HL-60 (cell line): ENCODE measurements around the gene MMP8.

ENCODE experiments used
- DNase-seq, 2 experiments: peaks; one replicate each; pipeline ENCODE4 v3.0.0-alpha.2; 2010 to 2020; ENCODE audit warnings: low read depth in 1 of 2, low spot score in 1 of 2
- H3K27ac ChIP-seq: fragments of 250-450 bp; sonication (Bioruptor Pico); replicated peaks from 2 replicates; pipeline ENCODE4 v1.5.1; 2020; ENCODE audit warnings: mild to moderate bottlenecking, moderate library complexity
- H3K27me3 ChIP-seq: fragments of 250-450 bp; sonication (Bioruptor Pico); 2 replicates; pipeline ENCODE4 v1.5.1; 2021; ENCODE audit warnings: mild to moderate bottlenecking, moderate library complexity; ENCODE audit not compliant: insufficient read depth, poor library complexity, severe bottlenecking
- H3K4me3 ChIP-seq: replicated peaks from 2 replicates; pipeline ENCODE4 v1.5.1; 2011; ENCODE audit warnings: mild to moderate bottlenecking, control low read depth, low read length; ENCODE audit not compliant: insufficient read depth
- GABPA ChIP-seq: IDR thresholded peaks from 2 replicates; pipeline ENCODE4 v1.6.1; 2012; ENCODE audit warnings: low read depth
- POLR2AphosphoS5 ChIP-seq: IDR thresholded peaks from 2 replicates; pipeline ENCODE4 v1.6.1; 2012; ENCODE audit warnings: low read depth
- REST ChIP-seq: IDR thresholded peaks from 2 replicates; pipeline ENCODE4 v1.6.1; 2012; ENCODE audit warnings: low read depth; ENCODE audit not compliant: insufficient replicate concordance
- SPI1 ChIP-seq: IDR thresholded peaks from 2 replicates; pipeline ENCODE4 v1.6.1; 2012; ENCODE audit warnings: low read depth, mild to moderate bottlenecking, borderline replicate concordance
- TF ChIP-seq, protein P1 (sequence below): IDR thresholded peaks from one replicate; pipeline ENCODE4 v1.5.1; 2011; ENCODE audit warnings: low read length, control low read depth, inconsistent platforms; ENCODE audit not compliant: insufficient read depth

The MMP8 gene

GRCh38 chr11:102727890-102728289, 3.1 kb upstream of the MMP8 start:
- no peak for TF ChIP-seq GABPA
- TF ChIP-seq, protein P1, sequence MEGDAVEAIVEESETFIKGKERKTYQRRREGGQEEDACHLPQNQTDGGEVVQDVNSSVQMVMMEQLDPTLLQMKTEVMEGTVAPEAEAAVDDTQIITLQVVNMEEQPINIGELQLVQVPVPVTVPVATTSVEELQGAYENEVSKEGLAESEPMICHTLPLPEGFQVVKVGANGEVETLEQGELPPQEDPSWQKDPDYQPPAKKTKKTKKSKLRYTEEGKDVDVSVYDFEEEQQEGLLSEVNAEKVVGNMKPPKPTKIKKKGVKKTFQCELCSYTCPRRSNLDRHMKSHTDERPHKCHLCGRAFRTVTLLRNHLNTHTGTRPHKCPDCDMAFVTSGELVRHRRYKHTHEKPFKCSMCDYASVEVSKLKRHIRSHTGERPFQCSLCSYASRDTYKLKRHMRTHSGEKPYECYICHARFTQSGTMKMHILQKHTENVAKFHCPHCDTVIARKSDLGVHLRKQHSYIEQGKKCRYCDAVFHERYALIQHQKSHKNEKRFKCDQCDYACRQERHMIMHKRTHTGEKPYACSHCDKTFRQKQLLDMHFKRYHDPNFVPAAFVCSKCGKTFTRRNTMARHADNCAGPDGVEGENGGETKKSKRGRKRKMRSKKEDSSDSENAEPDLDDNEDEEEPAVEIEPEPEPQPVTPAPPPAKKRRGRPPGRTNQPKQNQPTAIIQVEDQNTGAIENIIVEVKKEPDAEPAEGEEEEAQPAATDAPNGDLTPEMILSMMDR: no peak
- TF ChIP-seq SPI1: peak; percentile 66
- TF ChIP-seq REST: no peak
- peaks cover 2% of the 10 kb centered on the region for H3K27me3 ChIP-seq
- DNase-seq: peak; percentile 56 to 64
- H3K4me3 ChIP-seq: no peak overlapping the region
- no peak overlapping the region; the same call in 1 of the 2 replicates for H3K27ac ChIP-seq

DNA sequence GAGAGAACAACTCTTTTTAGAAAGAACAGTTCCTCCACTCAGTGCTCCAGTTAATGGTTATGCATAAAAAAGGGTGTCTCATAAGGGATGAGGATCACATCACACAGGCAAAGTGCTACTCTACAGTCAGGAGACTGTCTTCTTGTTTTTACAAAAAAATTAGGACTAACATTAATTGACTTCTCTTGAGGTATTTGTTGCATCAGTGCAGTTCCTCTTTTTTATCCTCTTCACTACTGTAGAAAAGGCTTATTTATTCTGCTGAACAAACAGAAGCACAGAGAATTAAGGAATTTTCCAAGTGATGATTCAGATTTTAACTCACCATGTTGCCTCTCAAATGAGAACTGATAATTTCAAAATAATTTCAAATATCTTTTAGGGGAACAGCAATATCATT, 1.9 kb downstream of the MMP8 start:
- peak in 1 of 2 experiments; percentile 28 for DNase-seq
- TF ChIP-seq, protein P1: no peak
- TF ChIP-seq SPI1: peak; percentile 99
- Histone ChIP-seq H3K27me3 (no peaks in the 10 kb centered on the region), H3K4me3 (no peak overlapping the region), H3K27ac (no peak overlapping the region)

- Histone ChIP-seq H3K27me3 (no peaks in the 10 kb centered on the region), H3K4me3 (no peak overlapping the region), H3K27ac (no peak overlapping the region)
- TF ChIP-seq SPI1: no peak
- TF ChIP-seq, protein P1: no peak
- TF ChIP-seq POLR2AphosphoS5: no peak
- TF ChIP-seq GABPA: no peak
- no peak for TF ChIP-seq REST
- no peak for DNase-seq
These were observed 5.0 kb downstream of the MMP8 start for GRCh38 chr11:102719620-102720277.

GRCh38 chr11:102717280-102717679, 7.5 kb downstream of the MMP8 start:
- Histone ChIP-seq H3K27me3 (no peaks in the 10 kb centered on the region), H3K4me3 (no peak overlapping the region), H3K27ac (no peak overlapping the region)
- DNase-seq: no peak
- TF ChIP-seq, protein P1: no peak
- TF ChIP-seq GABPA (no peak), SPI1 (no peak), POLR2AphosphoS5 (no peak), REST (no peak)
